Measurements from ENCODE around the gene RDH5.
A peak's percentile ranks its signal among the peaks of the same experiment; 100 is the strongest.

GRCh38 chr12:55673638-55674037 lies 46.6 kb upstream of the RDH5 start:
- TF ChIP-seq POLR2A (IDR thresholded peaks at IDR 0.05; ENCODE audit: low read depth, low read length) (0 out of 2 replicates have a peak, but pooled peaks have one; percentile 32), POLR2AphosphoS5 (IDR thresholded peaks at IDR 0.05; ENCODE audit: low read depth, low read length) (no peak)
